Activated CD8-positive, alpha-beta memory T cell treated with anti-CD3 and anti-CD28 coated beads, Interleukin-2, amount 50 U/mL, for 1 hour (primary cell): Measurements from ENCODE around the gene KIF1A.

Experiments
- DNase-seq: peaks from one replicate; pipeline ENCODE4 v3.0.0-alpha.2; 2020; ENCODE audit errors: extremely low read depth

The KIF1A gene

DNA sequence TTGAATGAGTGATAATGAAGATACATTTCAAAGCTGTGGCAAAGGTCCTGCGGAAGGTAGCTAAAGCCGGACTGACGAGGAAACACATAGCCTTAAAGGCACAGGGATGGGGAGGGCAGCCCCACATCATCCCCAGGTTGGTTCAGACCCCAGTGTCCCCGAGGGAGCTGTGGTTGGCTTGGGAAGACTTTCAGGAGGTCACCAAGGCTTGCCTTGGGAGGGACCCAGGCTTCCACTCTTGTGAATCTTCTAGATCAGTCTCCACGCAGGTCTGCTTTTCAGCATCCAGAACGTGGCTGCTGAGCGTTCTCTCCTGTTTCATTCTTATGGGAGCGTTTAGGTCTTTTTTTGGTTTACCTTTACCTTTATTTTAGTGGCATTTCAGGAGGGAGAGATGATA lies 16.8 kb downstream of the KIF1A start:
- no peak for DNase-seq

DNA sequence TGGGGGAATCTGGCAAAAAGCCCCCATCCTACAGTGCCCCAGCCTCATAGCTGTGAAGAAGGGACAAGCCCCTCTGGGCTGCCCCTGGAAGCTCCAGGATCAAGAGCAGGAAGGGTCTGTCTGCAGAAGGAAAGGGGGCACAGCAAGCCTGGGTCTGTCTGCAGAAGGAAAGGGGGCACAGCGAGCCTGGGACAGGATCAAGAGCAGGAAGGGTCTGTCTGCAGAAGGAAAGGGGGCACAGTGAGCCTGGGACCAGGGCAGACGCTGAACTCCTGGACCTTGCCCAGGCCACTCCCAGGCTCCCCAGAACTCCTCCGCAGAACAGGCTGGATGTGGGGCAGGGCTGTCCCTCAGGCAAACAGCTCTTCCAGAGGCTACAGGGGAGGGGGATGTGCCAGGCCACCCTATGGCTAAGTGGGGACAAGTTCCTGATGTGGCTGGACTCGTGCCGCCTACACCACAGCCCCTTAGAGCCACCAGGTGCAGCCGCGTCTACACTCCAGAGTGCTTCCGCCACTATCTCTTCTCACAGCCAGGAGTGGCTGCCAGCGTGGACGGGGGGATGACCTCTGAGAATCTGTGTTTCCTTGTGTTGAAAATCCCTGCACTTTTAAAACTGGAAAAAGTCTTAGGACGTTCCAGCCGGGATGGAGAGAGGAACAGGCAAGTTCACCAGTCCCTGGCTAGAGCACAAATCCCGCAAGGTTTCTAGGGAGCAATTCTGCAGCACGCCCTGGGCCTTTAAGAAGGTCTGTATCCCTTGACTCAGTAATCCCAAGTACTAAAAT lies 20.8 kb downstream of the KIF1A start:
- DNase-seq = no peak

GRCh38 chr2:240798327-240798905 lies 21.6 kb downstream of the KIF1A start:
- no peak for DNase-seq

- DNase-seq = no peak
Observed at GRCh38 chr2:240797914-240798313, 22.1 kb downstream of the KIF1A start.

DNA sequence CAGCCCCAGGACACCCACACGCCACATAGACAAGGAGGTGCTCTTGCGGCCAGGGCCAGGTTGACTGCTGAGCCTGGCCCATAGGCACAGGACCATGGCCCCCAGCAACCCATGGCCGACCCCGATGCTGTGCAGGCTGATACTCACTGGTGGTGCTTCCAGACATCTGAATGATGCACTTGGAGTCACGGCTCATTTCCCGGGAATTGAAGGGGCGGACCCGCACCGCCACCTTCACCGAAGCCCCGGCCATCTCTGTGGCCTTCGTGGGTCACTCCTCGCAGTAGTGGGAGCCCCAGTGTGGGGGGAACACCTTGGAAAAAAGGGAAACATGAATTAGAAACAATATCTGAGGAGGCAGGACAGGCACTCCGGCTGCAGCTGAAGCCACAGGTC lies 22.5 kb downstream of the KIF1A start:
- DNase-seq = no peak

DNA sequence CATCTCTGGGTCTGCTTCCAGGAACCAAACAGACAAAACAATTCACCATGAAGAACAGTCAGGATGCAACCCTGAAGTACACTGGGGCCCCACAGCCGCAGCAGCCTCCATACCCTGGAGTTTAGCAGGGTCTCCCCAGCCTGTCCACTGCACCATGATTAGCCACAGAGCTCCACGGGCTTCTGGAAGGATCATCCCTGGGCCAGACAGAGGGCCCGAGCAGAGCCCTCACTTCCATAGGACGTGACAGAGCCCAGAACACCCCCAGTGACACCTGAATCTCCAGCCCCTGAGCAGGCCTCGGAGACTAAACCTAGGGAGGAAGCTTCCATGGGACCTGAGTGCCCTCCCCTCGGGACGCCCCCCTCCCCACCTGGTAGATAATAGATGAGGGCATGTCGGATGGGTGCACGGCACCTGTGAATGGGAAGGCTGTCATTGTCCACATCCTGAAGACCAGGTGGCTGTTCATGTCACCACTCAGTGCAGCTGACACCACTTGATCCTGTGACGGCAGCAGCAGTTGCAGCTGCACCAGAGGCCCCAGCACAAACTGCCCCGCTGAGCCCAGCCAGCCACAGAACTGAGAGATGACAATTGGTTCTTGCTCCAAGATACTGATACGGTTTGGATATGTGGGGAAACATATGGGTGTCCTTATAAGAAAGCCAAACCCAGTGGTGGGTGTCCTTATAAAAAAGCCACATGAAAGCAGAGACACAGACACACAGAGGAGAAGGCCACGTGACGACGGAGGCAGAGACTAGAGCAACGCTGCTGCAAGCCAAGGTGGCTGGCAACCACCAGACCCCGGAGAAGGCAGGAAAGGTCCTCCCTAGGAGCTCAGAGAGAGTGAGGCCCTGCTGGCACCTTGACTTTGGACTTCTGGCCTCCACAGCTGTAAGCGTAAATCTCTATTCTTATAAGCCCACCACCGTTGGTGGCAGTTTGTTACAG lies 23.2 kb downstream of the KIF1A start:
- no peak for DNase-seq

DNA sequence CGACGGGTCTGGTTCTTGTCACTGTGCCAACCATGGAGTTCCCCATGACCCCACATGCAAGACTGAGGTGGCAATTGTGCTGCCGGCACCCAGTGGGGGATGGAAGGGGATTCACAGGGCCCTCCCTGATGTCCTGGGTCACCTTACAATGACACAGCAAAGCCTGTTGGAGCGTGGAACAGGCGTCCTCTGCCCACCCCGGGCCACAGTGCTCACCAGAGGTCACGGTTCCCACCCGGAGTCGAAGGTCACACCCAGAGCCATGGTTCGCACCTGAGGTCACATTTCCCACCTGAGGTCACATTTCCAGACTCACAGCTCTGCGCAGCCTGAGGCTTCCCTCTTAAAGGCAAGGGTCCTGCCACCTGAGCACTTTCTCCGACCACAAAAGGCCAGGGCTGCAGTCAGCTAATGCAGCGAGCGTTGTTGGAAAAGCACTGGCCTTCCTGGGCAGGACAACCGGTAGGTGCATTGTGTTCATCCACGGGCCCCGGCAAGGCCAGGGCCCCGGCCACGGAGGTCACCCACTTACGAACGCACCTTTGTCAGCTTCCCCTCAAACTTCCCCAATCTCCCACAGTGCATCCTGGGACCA lies 24.0 kb downstream of the KIF1A start:
- no peak for DNase-seq

GRCh38 chr2:240795454-240795853 lies 24.6 kb downstream of the KIF1A start:
- no peak for DNase-seq

GRCh38 chr2:240794178-240794721 lies 25.8 kb downstream of the KIF1A start:
- DNase-seq = no peak

- no peak for DNase-seq
Observed at GRCh38 chr2:240793313-240794177, 26.5 kb downstream of the KIF1A start.

GRCh38 chr2:240792629-240793312 lies 27.2 kb downstream of the KIF1A start:
- no peak for DNase-seq

- no peak for DNase-seq
Observed at GRCh38 chr2:240791821-240792628, 28.0 kb downstream of the KIF1A start.

DNA sequence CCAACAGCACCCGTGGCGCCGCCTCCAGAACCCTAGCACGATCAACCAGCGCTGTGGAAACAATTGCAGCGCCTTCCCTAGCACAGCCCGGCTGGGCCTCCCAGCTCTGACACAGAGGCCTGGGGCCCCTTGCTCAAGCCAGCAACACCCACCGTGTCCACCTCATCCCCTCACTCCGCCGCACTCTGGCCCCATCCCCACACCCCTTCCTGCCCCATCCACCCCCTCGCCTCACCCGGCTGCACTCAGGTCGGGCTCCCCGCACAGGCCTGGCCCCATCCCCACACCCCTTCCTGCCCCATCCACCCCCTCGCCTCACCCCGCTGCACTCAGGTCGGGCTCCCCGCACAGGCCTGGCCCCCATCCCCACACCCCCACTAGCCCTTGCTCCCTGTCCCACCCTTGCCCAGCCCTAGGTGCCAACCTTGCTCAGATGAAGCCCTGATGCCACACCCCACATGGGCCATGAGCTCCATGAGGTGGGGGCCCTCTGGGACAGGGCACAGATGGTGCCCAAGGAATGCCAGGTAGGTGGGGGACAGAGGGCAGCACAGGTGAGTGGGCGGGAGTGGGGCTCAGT lies 28.7 kb downstream of the KIF1A start:
- DNase-seq = no peak

DNA sequence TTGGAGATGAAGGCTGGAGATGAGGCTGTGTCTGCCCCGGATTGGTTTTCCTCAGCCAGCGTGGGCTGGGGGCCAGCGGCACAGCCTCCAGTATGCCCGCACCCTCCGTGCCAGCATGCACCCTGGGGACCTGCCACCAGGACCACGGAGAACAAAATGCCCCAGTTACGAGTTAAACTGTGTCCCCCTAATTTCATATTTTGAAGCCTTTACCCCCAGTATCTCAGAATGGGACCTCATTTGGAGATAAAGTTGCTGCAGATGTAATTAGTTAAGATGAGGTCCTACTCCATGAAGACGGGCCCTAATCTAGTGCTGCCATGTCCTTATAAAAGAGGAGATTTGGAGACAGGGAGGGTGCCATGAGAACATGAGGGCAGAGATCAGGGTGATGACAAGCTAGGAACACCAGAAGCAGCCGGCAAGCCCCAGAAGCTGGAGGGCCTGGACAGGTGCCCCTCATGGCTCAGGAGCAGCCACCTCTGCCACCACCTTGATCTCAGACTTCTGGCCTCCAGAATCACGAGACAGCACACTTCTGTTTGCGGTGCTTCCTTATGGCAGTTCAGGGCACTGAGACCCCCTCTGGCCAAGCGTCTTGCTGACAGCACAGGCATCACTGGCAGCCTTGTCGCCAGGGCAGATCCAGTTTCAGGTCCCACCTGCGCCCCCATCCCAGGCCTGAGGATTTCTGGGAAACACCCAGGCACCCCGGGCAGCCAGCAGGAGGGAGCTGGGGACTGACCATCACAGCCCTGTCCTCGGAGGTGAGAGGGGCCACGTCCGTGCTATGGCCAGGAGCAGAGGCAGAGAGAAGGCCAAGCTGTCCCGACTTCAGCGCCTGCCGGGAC lies 29.4 kb downstream of the KIF1A start:
- no peak for DNase-seq

GRCh38 chr2:240789501-240790369 lies 30.3 kb downstream of the KIF1A start:
- no peak for DNase-seq

GRCh38 chr2:240789051-240789453 lies 31.0 kb downstream of the KIF1A start:
- no peak for DNase-seq

DNA sequence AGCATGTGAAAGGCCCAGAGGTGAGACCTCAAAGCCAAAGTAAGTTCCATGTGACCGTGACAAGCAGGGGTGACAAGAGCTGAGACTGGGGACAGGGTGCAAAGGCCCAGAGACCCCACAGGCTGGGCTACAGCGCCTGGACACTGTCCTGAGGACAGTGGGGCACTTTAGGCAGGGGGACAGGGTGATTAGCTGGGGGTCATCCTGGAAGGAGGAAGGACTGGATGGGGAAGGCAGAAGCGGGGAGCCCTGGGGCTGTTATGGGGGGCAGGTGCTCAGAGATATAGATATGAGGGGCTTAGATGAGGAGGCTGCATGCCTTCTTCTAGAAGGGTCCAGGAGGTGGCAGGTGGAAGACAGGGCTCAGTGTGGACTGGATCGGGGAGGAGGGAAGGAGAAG lies 31.5 kb downstream of the KIF1A start:
- no peak for DNase-seq
